ENCODE measurements around the gene ZFP92.

DNA sequence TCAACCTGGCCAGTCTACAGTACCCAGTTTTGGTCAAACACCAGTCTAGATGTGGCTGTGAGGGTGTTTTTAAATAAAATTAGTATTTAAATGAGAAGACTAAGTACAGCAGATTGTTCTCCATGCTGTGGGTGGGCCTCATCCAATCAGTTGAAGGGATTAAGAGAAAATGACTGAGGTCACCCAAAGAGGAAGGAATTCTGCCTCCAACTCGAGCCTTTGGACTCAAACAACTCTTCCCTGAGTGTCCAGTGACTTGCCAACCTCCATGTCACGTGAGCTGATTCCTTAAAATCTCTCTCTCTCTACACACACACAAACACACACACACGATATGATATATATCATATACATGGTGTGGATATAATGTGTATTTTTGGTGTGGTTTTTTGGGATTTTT lies 24.6 kb downstream of the ZFP92 start:
- TF ChIP-seq POLR2A (IDR thresholded peaks at IDR 0.05; ENCODE audit: low read depth, low read length), result no peak
- TF ChIP-seq POLR2AphosphoS5 (IDR thresholded peaks at IDR 0.05; ENCODE audit: low read depth, low read length), result no peak
- TF ChIP-seq TAF1 (IDR thresholded peaks at IDR 0.05; ENCODE audit: borderline replicate concordance, low read depth, low read length), result no peak
